Thymus (tissue), 11 donors: ENCODE measurements around the gene TGFB1. TPM values are rescaled to one million over a fixed set of nuclear protein-coding genes. Genes with fewer than 3 reads are reported as not detected.

Source experiments
- DNase-seq, 9 donors: peaks; one replicate each; pipeline ENCODE4 v3.0.0-alpha.2; 2013; ENCODE audit warnings: low spot score in 9 of 9, low read depth in 6 of 9, missing footprints in 1 of 9
- H3K27ac ChIP-seq, 2 donors: one replicate each; pipeline ENCODE4 v1.5.1; 2013; ENCODE audit warnings: control low read depth in 1 of 2, low read depth in 1 of 2, low read length in 1 of 2, mild to moderate bottlenecking in 1 of 2, moderate library complexity in 1 of 2
- H3K27me3 ChIP-seq, 2 donors: one replicate each; pipeline ENCODE4 v1.5.1; 2013; ENCODE audit warnings: low read length in 1 of 2; ENCODE audit not compliant: control insufficient read depth in 2 of 2, insufficient read depth in 1 of 2
- H3K36me3 ChIP-seq, 2 donors: one replicate each; pipeline ENCODE4 v1.5.1; 2013; ENCODE audit warnings: low read length in 1 of 2, mild to moderate bottlenecking in 1 of 2, moderate library complexity in 1 of 2; ENCODE audit not compliant: control insufficient read depth in 2 of 2, insufficient read depth in 2 of 2
- H3K4me1 ChIP-seq, 2 donors: one replicate each; pipeline ENCODE4 v1.5.1; 2013; ENCODE audit warnings: low read length in 2 of 2; ENCODE audit not compliant: control insufficient read depth in 2 of 2, insufficient read depth in 2 of 2
- H3K4me3 ChIP-seq, 2 donors: one replicate each; pipeline ENCODE4 v1.5.1; 2013; ENCODE audit warnings: low read length in 2 of 2, control low read depth in 1 of 2, mild to moderate bottlenecking in 1 of 2
- H3K9me3 ChIP-seq, 2 donors: one replicate each; pipeline ENCODE4 v1.5.1; 2013; ENCODE audit warnings: low read length in 1 of 2, mild to moderate bottlenecking in 1 of 2; ENCODE audit not compliant: control insufficient read depth in 2 of 2, insufficient read depth in 1 of 2
- WGBS: extraction: QIAGEN DNeasy Blood & Tissue Kit; methylation state at CpG from one replicate; pipeline ENCODE4 v1.1.7; 2013; 5-methylcytosine and 5-hydroxymethylcytosine counted together
- polyA plus RNA-seq: library from polyadenylated mRNA; stranded (reverse); fragments of 200-250 nt; gene quantifications from one replicate; pipeline ENCODE4 v1.2.3, GENCODE V29; 2013
- total RNA-seq: library from RNA; stranded (reverse); fragments of 120-200 nt; gene quantifications from one replicate; pipeline ENCODE4 v1.2.4, GENCODE V29; 2013
- donor health status: healthy.

TGFB1 gene
- total and polyA plus RNA-seq, 2 donors = 5.0 to 24.8 TPM

GRCh38 chr19:41364524-41365391 is 11.0 kb upstream of the TGFB1 start:
- WGBS = 70% methylated on average over 14 of the region's 14 CpGs
- no peaks in the 10 kb centered on the region for H3K9me3 ChIP-seq
- no peaks in the 10 kb centered on the region for H3K27me3 ChIP-seq
- peak overlapping the region; percentile 97 to 99 for H3K27ac ChIP-seq
- H3K36me3 ChIP-seq = peaks cover 5 to 10% of the 10 kb centered on the region in 2 donors
- peaks cover 6 to 16% of the 10 kb centered on the region in 2 donors for H3K4me1 ChIP-seq
- H3K4me3 ChIP-seq = peak overlapping the region; percentile 54 to 79
- no peak for DNase-seq

GRCh38 chr19:41363753-41364523 is 10.2 kb upstream of the TGFB1 start, which contains the start of gene B9D2:
TSS of gene B9D2 (minus strand) at chr19:41364149. CDS start at chr19:41363519, 630 bp downstream.
- H3K4me1 ChIP-seq = peaks cover 6 to 16% of the 10 kb centered on the region in 2 donors
- H3K4me3 ChIP-seq = peak within 1 kb of the TSS; percentile 54 to 79
- H3K9me3 ChIP-seq = no peaks in the 10 kb centered on the region
- peak within 1 kb of the TSS; percentile 97 to 99 for H3K27ac ChIP-seq
- WGBS = under 1% methylated on average over 56 of the region's 56 CpGs
- H3K36me3 ChIP-seq = peaks cover 5 to 10% of the 10 kb centered on the region in 2 donors
- DNase-seq = peak; percentile 97 to 100 (median 98)
- no peaks in the 10 kb centered on the region for H3K27me3 ChIP-seq

GRCh38 chr19:41363371-41363752 is 9.6 kb upstream of the TGFB1 start:
- 61% methylated on average over 6 of the region's 6 CpGs for WGBS
- peaks cover 6 to 16% of the 10 kb centered on the region in 2 donors for H3K4me1 ChIP-seq
- peak overlapping the region; percentile 54 to 79 for H3K4me3 ChIP-seq
- H3K9me3 ChIP-seq = no peaks in the 10 kb centered on the region
- no peak for DNase-seq
- H3K36me3 ChIP-seq = peaks cover 5 to 10% of the 10 kb centered on the region in 2 donors
- H3K27me3 ChIP-seq = no peaks in the 10 kb centered on the region
- peak overlapping the region; percentile 72 to 99 for H3K27ac ChIP-seq

GRCh38 chr19:41362143-41362847 is 8.6 kb upstream of the TGFB1 start:
- peaks cover 5 to 7% of the 10 kb centered on the region in 2 donors for H3K36me3 ChIP-seq
- H3K27ac ChIP-seq = no peak overlapping the region
- WGBS = 96% methylated on average over 10 of the region's 10 CpGs
- no peak overlapping the region for H3K4me3 ChIP-seq
- no peaks in the 10 kb centered on the region for H3K27me3 ChIP-seq
- no peak for DNase-seq
- no peaks in the 10 kb centered on the region for H3K9me3 ChIP-seq
- H3K4me1 ChIP-seq = peaks cover 6 to 24% of the 10 kb centered on the region in 2 donors

GRCh38 chr19:41359741-41360140 is 6.0 kb upstream of the TGFB1 start:
- Histone ChIP-seq H3K36me3 (peaks cover 5 to 12% of the 10 kb centered on the region in 2 donors), H3K4me3 (no peak overlapping the region), H3K4me1 (peaks cover 10 to 34% of the 10 kb centered on the region in 2 donors), H3K9me3 (no peaks in the 10 kb centered on the region), H3K27ac (no peak overlapping the region), H3K27me3 (no peaks in the 10 kb centered on the region)
- 97% methylated on average over 1 of the region's 1 CpG for WGBS
- no peak for DNase-seq

- peaks cover 6 to 33% of the 10 kb centered on the region in 2 donors for H3K4me1 ChIP-seq
- peak overlapping the region in 1 of 2 donors; percentile 43 for H3K27ac ChIP-seq
- H3K27me3 ChIP-seq = no peaks in the 10 kb centered on the region
- 95% methylated on average over 13 of the region's 13 CpGs for WGBS
- no peaks in the 10 kb centered on the region for H3K9me3 ChIP-seq
- DNase-seq = no peak
- no peak overlapping the region for H3K4me3 ChIP-seq
- H3K36me3 ChIP-seq = peaks cover 4 to 12% of the 10 kb centered on the region in 2 donors
These were observed 4.0 kb upstream of the TGFB1 start for GRCh38 chr19:41357746-41358145.

GRCh38 chr19:41356984-41357739 is 3.4 kb upstream of the TGFB1 start:
- no peak overlapping the region for H3K4me3 ChIP-seq
- peaks cover 0 to under 1% of the 10 kb centered on the region in 2 donors for H3K27me3 ChIP-seq
- WGBS = 64% methylated on average over 11 of the region's 11 CpGs
- peaks cover 6 to 35% of the 10 kb centered on the region in 2 donors for H3K4me1 ChIP-seq
- H3K36me3 ChIP-seq = peaks cover 3 to 12% of the 10 kb centered on the region in 2 donors
- H3K9me3 ChIP-seq = no peaks in the 10 kb centered on the region
- DNase-seq = peak in 1 of 9 donors; percentile 54
- H3K27ac ChIP-seq = peak overlapping the region; percentile 40 to 84

GRCh38 chr19:41355802-41356201 is 2.1 kb upstream of the TGFB1 start:
- no peak overlapping the region for H3K27ac ChIP-seq
- 96% methylated on average over 3 of the region's 3 CpGs for WGBS
- H3K4me1 ChIP-seq = peaks cover 6 to 43% of the 10 kb centered on the region in 2 donors
- no peak overlapping the region for H3K4me3 ChIP-seq
- no peaks in the 10 kb centered on the region for H3K9me3 ChIP-seq
- H3K36me3 ChIP-seq = peaks cover 0 to 7% of the 10 kb centered on the region in 2 donors
- DNase-seq = no peak
- H3K27me3 ChIP-seq = peaks cover 0 to 4% of the 10 kb centered on the region in 2 donors
